ENCODE data around the gene TRIM33. TPM values are rescaled to one million over a fixed set of nuclear protein-coding genes. Genes with fewer than 3 reads are reported as not detected.

Gene TRIM33
- total RNA-seq, 1 donor from 2014 or later: 52.8 TPM

DNA sequence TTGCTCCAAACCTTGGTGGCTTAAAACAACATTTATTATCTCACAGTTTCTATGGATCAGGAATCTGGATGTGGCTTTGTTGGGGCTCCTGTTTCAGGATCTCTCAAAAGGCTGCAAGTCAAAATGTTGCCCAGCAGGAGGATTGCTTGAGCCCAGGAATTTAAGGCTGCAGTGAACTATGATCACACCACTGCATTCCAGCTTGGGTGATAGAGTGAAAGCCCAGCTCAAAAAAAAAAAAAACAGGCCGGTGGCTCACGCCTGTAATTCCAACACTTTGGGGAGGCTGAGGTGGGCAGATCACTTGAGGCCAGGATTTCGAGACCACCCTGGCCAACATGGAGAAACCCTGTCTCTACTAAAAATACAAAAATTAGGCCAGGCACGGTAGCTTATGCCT, 40.4 kb upstream of the TRIM33 start:
- no peaks in the 10 kb centered on the region for H3K36me3 Mint-ChIP-seq (ENCODE audit: low read depth)
- H3K27ac Mint-ChIP-seq (ENCODE audit: unreplicated experiment): no peak overlapping the region
- H3K4me3 Mint-ChIP-seq: no peak overlapping the region
- H3K4me1 Mint-ChIP-seq: no peaks in the 10 kb centered on the region
- no peaks in the 10 kb centered on the region for H3K27me3 Mint-ChIP-seq (ENCODE audit: low read depth)
- H3K9me3 Mint-ChIP-seq: no peaks in the 10 kb centered on the region
- no peak for DNase-seq (ENCODE audit: low read depth, low spot score)
- TF ChIP-seq, protein P1, sequence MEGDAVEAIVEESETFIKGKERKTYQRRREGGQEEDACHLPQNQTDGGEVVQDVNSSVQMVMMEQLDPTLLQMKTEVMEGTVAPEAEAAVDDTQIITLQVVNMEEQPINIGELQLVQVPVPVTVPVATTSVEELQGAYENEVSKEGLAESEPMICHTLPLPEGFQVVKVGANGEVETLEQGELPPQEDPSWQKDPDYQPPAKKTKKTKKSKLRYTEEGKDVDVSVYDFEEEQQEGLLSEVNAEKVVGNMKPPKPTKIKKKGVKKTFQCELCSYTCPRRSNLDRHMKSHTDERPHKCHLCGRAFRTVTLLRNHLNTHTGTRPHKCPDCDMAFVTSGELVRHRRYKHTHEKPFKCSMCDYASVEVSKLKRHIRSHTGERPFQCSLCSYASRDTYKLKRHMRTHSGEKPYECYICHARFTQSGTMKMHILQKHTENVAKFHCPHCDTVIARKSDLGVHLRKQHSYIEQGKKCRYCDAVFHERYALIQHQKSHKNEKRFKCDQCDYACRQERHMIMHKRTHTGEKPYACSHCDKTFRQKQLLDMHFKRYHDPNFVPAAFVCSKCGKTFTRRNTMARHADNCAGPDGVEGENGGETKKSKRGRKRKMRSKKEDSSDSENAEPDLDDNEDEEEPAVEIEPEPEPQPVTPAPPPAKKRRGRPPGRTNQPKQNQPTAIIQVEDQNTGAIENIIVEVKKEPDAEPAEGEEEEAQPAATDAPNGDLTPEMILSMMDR (conservative IDR thresholded peaks at IDR 0.05): no peak

- Mint-ChIP-seq H3K4me3 (no peak overlapping the region), H3K4me1 (no peaks in the 10 kb centered on the region), H3K27ac (ENCODE audit: unreplicated experiment) (no peak overlapping the region), H3K36me3 (ENCODE audit: low read depth) (no peaks in the 10 kb centered on the region), H3K9me3 (no peaks in the 10 kb centered on the region), H3K27me3 (ENCODE audit: low read depth) (no peaks in the 10 kb centered on the region)
- DNase-seq (ENCODE audit: low read depth, low spot score): no peak
- TF ChIP-seq, protein P1 (conservative IDR thresholded peaks at IDR 0.05): no peak
These were observed 39.3 kb upstream of the TRIM33 start for GRCh38 chr1:114550336-114550735.

DNA sequence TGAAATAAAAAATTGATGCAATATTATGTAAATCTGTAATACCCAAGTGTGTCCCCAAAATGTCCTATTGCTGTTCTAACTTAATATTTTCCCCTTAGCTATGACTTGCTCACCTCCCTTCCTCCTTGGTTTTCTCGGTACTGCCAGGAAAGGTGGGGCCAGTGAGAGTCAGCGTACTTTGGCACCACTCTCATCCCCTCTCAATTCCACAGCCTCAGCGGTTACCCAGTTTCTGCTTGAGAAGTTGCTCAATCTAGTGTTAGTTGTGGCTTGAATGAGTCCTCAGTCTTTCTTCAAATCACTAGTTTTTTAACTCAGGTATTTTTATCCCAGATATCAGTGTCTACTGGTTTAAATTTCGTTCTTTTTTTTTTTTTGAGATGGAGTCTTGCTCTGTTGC, 38.1 kb upstream of the TRIM33 start:
- Mint-ChIP-seq H3K27ac (ENCODE audit: unreplicated experiment) (no peak overlapping the region), H3K9me3 (no peaks in the 10 kb centered on the region), H3K4me3 (no peak overlapping the region), H3K27me3 (ENCODE audit: low read depth) (no peaks in the 10 kb centered on the region), H3K36me3 (ENCODE audit: low read depth) (no peaks in the 10 kb centered on the region), H3K4me1 (no peaks in the 10 kb centered on the region)
- TF ChIP-seq, protein P1 (conservative IDR thresholded peaks at IDR 0.05): no peak
- DNase-seq (ENCODE audit: low read depth, low spot score): no peak

DNA sequence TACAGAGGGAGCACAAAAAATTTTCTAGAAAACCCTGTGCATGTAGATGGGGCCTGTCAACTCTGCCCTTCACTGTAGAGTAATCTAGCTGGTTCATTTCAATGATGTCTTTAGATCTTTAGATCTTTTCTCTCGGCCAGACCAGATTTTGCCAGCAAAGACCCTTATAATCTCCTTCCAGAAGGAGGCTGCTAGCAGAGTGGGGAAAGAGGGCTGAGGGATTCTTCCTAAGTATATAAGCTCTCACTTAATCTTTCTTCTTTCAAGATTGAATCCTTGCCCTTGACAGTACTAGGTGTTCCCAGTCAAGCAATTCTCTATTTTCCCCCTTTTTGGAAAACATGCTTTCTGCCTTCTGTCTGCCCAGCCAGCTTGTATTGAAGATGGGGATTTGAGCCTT, 36.1 kb upstream of the TRIM33 start:
- Mint-ChIP-seq H3K9me3 (no peaks in the 10 kb centered on the region), H3K27ac (ENCODE audit: unreplicated experiment) (no peak overlapping the region), H3K4me1 (no peaks in the 10 kb centered on the region), H3K4me3 (no peak overlapping the region), H3K36me3 (ENCODE audit: low read depth) (no peaks in the 10 kb centered on the region), H3K27me3 (ENCODE audit: low read depth) (no peaks in the 10 kb centered on the region)
- DNase-seq (ENCODE audit: low read depth, low spot score): no peak
- TF ChIP-seq, protein P1 (conservative IDR thresholded peaks at IDR 0.05): no peak

- Mint-ChIP-seq H3K4me1 (no peaks in the 10 kb centered on the region), H3K9me3 (no peaks in the 10 kb centered on the region), H3K4me3 (no peak overlapping the region), H3K27me3 (ENCODE audit: low read depth) (no peaks in the 10 kb centered on the region), H3K27ac (ENCODE audit: unreplicated experiment) (no peak overlapping the region), H3K36me3 (ENCODE audit: low read depth) (no peaks in the 10 kb centered on the region)
- TF ChIP-seq, protein P1 (conservative IDR thresholded peaks at IDR 0.05): no peak
- no peak for DNase-seq (ENCODE audit: low read depth, low spot score)
These were observed 34.8 kb upstream of the TRIM33 start for GRCh38 chr1:114545796-114546195.

GRCh38 chr1:114545315-114545714, 34.3 kb upstream of the TRIM33 start:
- no peak overlapping the region for H3K4me3 Mint-ChIP-seq
- DNase-seq (ENCODE audit: low read depth, low spot score): no peak
- TF ChIP-seq, protein P1 (conservative IDR thresholded peaks at IDR 0.05): no peak
- no peaks in the 10 kb centered on the region for H3K36me3 Mint-ChIP-seq (ENCODE audit: low read depth)
- no peak overlapping the region for H3K27ac Mint-ChIP-seq (ENCODE audit: unreplicated experiment)
- H3K27me3 Mint-ChIP-seq (ENCODE audit: low read depth): no peaks in the 10 kb centered on the region
- H3K9me3 Mint-ChIP-seq: no peaks in the 10 kb centered on the region
- no peaks in the 10 kb centered on the region for H3K4me1 Mint-ChIP-seq

All from neural crest cell (in vitro differentiated cells).